Loucy (cell line): ENCODE data around the gene CCL28.

Source experiments
- H2AFZ ChIP-seq: fragments of 200-600 bp; sonication (generic); 2 replicates; pipeline ENCODE4 v1.6.0; 2016; ENCODE audit warnings: antibody characterized with exemption, mild to moderate bottlenecking, low read length, moderate library complexity
- H3F3A ChIP-seq: fragments of 200-600 bp; 2 replicates; pipeline ENCODE4 v1.6.0; 2016; ENCODE audit warnings: antibody characterized with exemption, low read depth, mild to moderate bottlenecking
- H3K27me3 ChIP-seq: fragments of 200-600 bp; sonication (generic); 2 replicates; pipeline ENCODE4 v1.6.1; 2014; ENCODE audit warnings: low read length, mild to moderate bottlenecking; ENCODE audit not compliant: insufficient read depth, poor library complexity, severe bottlenecking
- H3K36me3 ChIP-seq: fragments of 200-600 bp; sonication (generic); 2 replicates; pipeline ENCODE4 v1.6.1; 2016; ENCODE audit warnings: low read length; ENCODE audit not compliant: insufficient read depth
- H3K4me1 ChIP-seq: fragments of 200-600 bp; sonication (generic); 2 replicates; pipeline ENCODE4 v1.5.1; 2014; ENCODE audit warnings: low read length, mild to moderate bottlenecking; ENCODE audit not compliant: insufficient read depth, poor library complexity, severe bottlenecking
- H3K4me2 ChIP-seq: fragments of 200-600 bp; sonication (generic); 2 replicates; pipeline ENCODE4 v1.6.0; 2014; ENCODE audit warnings: antibody characterized with exemption, low read length, low read depth, mild to moderate bottlenecking; ENCODE audit not compliant: poor library complexity, severe bottlenecking
- H3K4me3 ChIP-seq: fragments of 200-600 bp; sonication (generic); 2 replicates; pipeline ENCODE4 v1.5.1; 2014; ENCODE audit warnings: low read length, mild to moderate bottlenecking, mixed read lengths; ENCODE audit not compliant: poor library complexity, severe bottlenecking
- H3K79me2 ChIP-seq: fragments of 200-600 bp; sonication (generic); 2 replicates; pipeline ENCODE4 v1.6.1; 2014; ENCODE audit warnings: low read length; ENCODE audit not compliant: insufficient read depth
- H3K9ac ChIP-seq: fragments of 200-600 bp; sonication (generic); 2 replicates; pipeline ENCODE4 v1.6.0; 2014; ENCODE audit warnings: mild to moderate bottlenecking, low read depth, low read length, moderate library complexity; ENCODE audit not compliant: poor library complexity, severe bottlenecking
- H3K9me2 ChIP-seq: fragments of 200-600 bp; sonication (generic); replicated peaks from 2 replicates; pipeline ENCODE4 v1.6.1; 2016; ENCODE audit warnings: low read depth, low read length, mixed read lengths
- H3K9me3 ChIP-seq: fragments of 200-600 bp; sonication (generic); 2 replicates; pipeline ENCODE4 v1.6.1; 2014; ENCODE audit warnings: mild to moderate bottlenecking, antibody characterized with exemption, low read length, low read depth; ENCODE audit not compliant: insufficient read depth
- H4K20me1 ChIP-seq: fragments of 200-600 bp; sonication (generic); 2 replicates; pipeline ENCODE4 v1.6.0; 2014; ENCODE audit warnings: antibody characterized with exemption, low read length, mild to moderate bottlenecking; ENCODE audit not compliant: insufficient read depth, poor library complexity, severe bottlenecking
- EZH2phosphoT487 ChIP-seq: fragments of 200-600 bp; IDR thresholded peaks from 2 replicates; pipeline ENCODE4 v1.6.1; 2018; ENCODE audit warnings: antibody characterized with exemption, mild to moderate bottlenecking, moderate library complexity, borderline replicate concordance
- TF ChIP-seq, protein P1 (sequence below): fragments of 200-600 bp; sonication (generic); conservative IDR thresholded peaks from 2 replicates; pipeline ENCODE4 v1.5.1; 2014; ENCODE audit warnings: mild to moderate bottlenecking, antibody characterized with exemption, low read length

CCL28 gene

DNA sequence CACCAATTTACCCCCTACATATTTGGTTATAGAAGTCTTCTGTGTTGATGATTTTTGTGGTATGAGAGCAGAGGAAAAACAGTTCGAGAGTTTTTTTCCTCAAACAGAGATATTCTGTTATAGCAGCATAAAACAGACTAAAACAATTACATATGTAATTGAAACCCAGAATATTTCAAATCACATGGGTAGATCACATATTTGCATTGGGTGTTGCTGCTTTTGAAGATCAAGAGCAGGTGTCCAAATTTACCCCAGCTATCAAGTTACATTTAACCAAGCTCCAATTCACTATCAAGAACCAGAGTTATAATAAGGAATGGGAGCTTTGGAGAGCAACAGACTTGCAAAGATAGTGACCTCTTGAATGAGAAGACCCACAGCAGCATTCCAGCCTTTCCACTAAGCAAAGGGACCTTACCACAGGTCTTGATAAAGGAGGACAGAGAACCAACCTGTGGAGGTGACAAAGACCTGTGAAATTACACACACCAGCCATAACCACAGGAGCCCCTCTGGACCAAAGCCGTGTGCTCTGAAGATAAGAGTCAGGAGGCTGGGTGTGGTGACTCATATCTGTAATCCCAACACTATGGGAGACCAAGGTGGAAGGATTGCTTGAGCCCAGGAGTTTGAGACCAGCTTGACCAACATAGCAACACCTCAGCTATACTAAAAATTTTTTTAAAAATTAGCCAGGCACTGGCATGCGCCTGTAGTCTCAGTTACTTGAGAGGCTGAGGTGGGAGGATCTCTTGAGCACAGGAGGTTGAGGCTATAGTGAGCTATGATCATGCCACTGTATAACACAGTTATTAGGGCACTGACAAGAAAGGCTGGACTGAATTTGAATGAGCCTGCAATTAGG lies 4.0 kb upstream of the CCL28 start:
- no peak overlapping the region for H3K9ac ChIP-seq
- H3K79me2 ChIP-seq, result no peaks in the 10 kb centered on the region
- no peaks in the 10 kb centered on the region for H3K9me2 ChIP-seq
- H3K27me3 ChIP-seq, result no peaks in the 10 kb centered on the region
- no peaks in the 10 kb centered on the region for H3K9me3 ChIP-seq
- no peaks in the 10 kb centered on the region for H3F3A ChIP-seq
- no peak overlapping the region for H3K4me2 ChIP-seq
- H3K36me3 ChIP-seq, result no peaks in the 10 kb centered on the region
- peaks cover 7% of the 10 kb centered on the region for H3K4me1 ChIP-seq
- no peak overlapping the region for H2AFZ ChIP-seq
- no peaks in the 10 kb centered on the region for H4K20me1 ChIP-seq
- no peak overlapping the region for H3K4me3 ChIP-seq
- TF ChIP-seq, protein P1, sequence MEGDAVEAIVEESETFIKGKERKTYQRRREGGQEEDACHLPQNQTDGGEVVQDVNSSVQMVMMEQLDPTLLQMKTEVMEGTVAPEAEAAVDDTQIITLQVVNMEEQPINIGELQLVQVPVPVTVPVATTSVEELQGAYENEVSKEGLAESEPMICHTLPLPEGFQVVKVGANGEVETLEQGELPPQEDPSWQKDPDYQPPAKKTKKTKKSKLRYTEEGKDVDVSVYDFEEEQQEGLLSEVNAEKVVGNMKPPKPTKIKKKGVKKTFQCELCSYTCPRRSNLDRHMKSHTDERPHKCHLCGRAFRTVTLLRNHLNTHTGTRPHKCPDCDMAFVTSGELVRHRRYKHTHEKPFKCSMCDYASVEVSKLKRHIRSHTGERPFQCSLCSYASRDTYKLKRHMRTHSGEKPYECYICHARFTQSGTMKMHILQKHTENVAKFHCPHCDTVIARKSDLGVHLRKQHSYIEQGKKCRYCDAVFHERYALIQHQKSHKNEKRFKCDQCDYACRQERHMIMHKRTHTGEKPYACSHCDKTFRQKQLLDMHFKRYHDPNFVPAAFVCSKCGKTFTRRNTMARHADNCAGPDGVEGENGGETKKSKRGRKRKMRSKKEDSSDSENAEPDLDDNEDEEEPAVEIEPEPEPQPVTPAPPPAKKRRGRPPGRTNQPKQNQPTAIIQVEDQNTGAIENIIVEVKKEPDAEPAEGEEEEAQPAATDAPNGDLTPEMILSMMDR, result no peak
- no peak for TF ChIP-seq EZH2phosphoT487

DNA sequence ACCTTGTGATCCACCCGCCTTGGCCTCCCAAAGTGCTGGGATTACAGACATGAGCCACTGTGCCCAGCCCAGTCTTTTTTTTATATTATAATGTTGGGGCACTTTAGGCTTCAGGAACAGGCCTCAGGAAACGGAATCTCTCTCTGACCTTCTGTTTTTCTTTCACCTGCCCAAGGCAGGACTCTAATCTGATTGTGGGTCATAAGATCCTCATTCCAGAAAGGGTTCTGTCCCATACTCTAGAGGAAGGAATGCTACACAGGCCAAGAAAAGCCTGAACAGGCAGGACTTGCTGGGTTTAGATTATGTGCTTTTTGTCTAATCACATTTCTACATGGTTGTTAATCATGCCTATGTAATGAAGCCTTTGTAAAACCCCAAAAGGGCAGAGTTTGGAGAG lies 1.8 kb upstream of the CCL28 start:
- Histone ChIP-seq H2AFZ (no peak overlapping the region), H3K36me3 (no peaks in the 10 kb centered on the region), H3K4me2 (no peak overlapping the region), H3K4me1 (peaks cover 7% of the 10 kb centered on the region), H3F3A (no peaks in the 10 kb centered on the region), H3K27me3 (no peaks in the 10 kb centered on the region), H3K9me2 (no peaks in the 10 kb centered on the region), H4K20me1 (no peaks in the 10 kb centered on the region), H3K9ac (no peak overlapping the region), H3K9me3 (no peaks in the 10 kb centered on the region), H3K4me3 (no peak overlapping the region), H3K79me2 (no peaks in the 10 kb centered on the region)
- TF ChIP-seq, protein P1, result no peak
- TF ChIP-seq EZH2phosphoT487, result no peak

DNA sequence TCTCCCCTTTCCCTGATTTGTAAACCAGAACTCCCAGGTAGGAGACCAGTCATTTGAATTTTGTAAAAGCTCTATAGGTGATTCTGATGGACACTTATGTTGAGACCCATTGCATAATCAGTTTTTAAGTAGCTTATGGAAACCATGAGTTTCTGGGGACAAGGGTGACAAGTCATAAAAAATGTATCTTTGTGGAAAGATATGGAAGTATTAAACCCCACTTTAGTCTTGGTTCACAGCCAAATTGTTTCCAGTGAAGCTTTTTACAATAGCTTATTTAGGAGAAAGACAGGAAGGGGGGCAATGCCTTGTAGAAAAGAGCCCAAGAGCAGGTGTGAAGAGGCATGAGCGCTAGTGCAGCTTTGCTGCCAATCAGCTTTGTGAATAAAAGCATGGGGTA lies 453 bp upstream of the CCL28 start:
- no peak overlapping the region for H3K9ac ChIP-seq
- no peak overlapping the region for H3K4me3 ChIP-seq
- H2AFZ ChIP-seq, result no peak overlapping the region
- no peaks in the 10 kb centered on the region for H4K20me1 ChIP-seq
- H3K27me3 ChIP-seq, result no peaks in the 10 kb centered on the region
- no peaks in the 10 kb centered on the region for H3K9me3 ChIP-seq
- TF ChIP-seq, protein P1, result no peak
- TF ChIP-seq EZH2phosphoT487, result no peak
- H3K79me2 ChIP-seq, result no peaks in the 10 kb centered on the region
- no peaks in the 10 kb centered on the region for H3F3A ChIP-seq
- H3K9me2 ChIP-seq, result no peaks in the 10 kb centered on the region
- H3K4me1 ChIP-seq, result peaks cover 7% of the 10 kb centered on the region
- H3K4me2 ChIP-seq, result no peak overlapping the region
- no peaks in the 10 kb centered on the region for H3K36me3 ChIP-seq
